K562 (cell line): ENCODE results near the gene ALCAM. TPM values are rescaled to one million over a fixed set of nuclear protein-coding genes. Genes with fewer than 3 reads are reported as not detected.

Source experiments
- CBX1 ChIP-seq: sonication (generic); IDR thresholded peaks from 2 replicates; pipeline ENCODE4 v1.6.1; 2016; ENCODE audit warnings: antibody characterized with exemption, low read depth, mild to moderate bottlenecking
- CC2D1A ChIP-seq: fragments of 450-650 bp; IDR thresholded peaks from 2 replicates; pipeline ENCODE4 v1.6.1; 2017; ENCODE audit warnings: mild to moderate bottlenecking
- DPF2 ChIP-seq: fragments of 450-650 bp; IDR thresholded peaks from 2 replicates; pipeline ENCODE4 v1.6.1; 2016
- ELK3 ChIP-seq: fragments of 450-650 bp; formaldehyde crosslinking; IDR thresholded peaks from 2 replicates; pipeline ENCODE4 v1.4.0; 2020; ENCODE audit warnings: mild to moderate bottlenecking
- HMBOX1 ChIP-seq: sonication (generic); IDR thresholded peaks from 2 replicates; pipeline ENCODE4 v1.6.1; 2016
- KLF16 ChIP-seq: IDR thresholded peaks from 2 replicates; pipeline ENCODE4 v1.6.1; 2016; ENCODE audit warnings: antibody characterized with exemption
- MTA2 ChIP-seq: fragments of 450-650 bp; IDR thresholded peaks from 2 replicates; pipeline ENCODE4 v1.6.1; 2016; ENCODE audit warnings: low read depth
- MTA3 ChIP-seq: fragments of 450-650 bp; formaldehyde crosslinking; IDR thresholded peaks from 2 replicates; pipeline ENCODE4 v1.6.1; 2017; ENCODE audit warnings: mild to moderate bottlenecking, borderline replicate concordance
- RAD21 ChIP-seq, 2 experiments: fragments of 250-450 bp in 1 of 2; fragments of 450-650 bp in 1 of 2; sonication (Bioruptor Pico) in 1 of 2; formaldehyde crosslinking in 1 of 2; IDR thresholded peaks in 1 of 2; conservative IDR thresholded peaks in 1 of 2; 2 replicates each; pipeline versions ENCODE4 v1.4.0 to v1.8.0; 2020 to 2022; ENCODE audit warnings: mild to moderate bottlenecking in 2 of 2, moderate library complexity in 1 of 2
- SAP30 ChIP-seq: fragments of 200-600 bp; sonication (generic); IDR thresholded peaks from 2 replicates; pipeline ENCODE4 v1.6.1; 2012; ENCODE audit warnings: borderline replicate concordance, low read depth, mild to moderate bottlenecking, moderate library complexity, low read length, control low read depth, inconsistent platforms; ENCODE audit not compliant: insufficient read depth, poor library complexity, severe bottlenecking
- SMAD3 ChIP-seq: fragments of 450-650 bp; formaldehyde crosslinking; conservative IDR thresholded peaks from 2 replicates; pipeline ENCODE4 v1.4.0; 2020; ENCODE audit warnings: mild to moderate bottlenecking
- SMAD4 ChIP-seq: fragments of 250-450 bp; sonication (Bioruptor Pico); conservative IDR thresholded peaks from 2 replicates; pipeline ENCODE4 v1.8.0; 2021; ENCODE audit warnings: inconsistent platforms, mild to moderate bottlenecking, moderate library complexity
- SOX6 ChIP-seq: fragments of 450-650 bp; IDR thresholded peaks from 2 replicates; pipeline ENCODE4 v1.6.1; 2014; ENCODE audit warnings: mild to moderate bottlenecking
- TEAD1 ChIP-seq, 2 experiments: fragments of 450-650 bp in 1 of 2; sonication (generic) in 1 of 2; formaldehyde crosslinking; IDR thresholded peaks; 2 replicates each; pipeline versions ENCODE4 v1.4.0 to v1.8.0; 2020 to 2022; ENCODE audit warnings: mild to moderate bottlenecking in 2 of 2, missing genetic modification reagents in 1 of 2
- TFE3 ChIP-seq: fragments of 450-650 bp; formaldehyde crosslinking; IDR thresholded peaks from 2 replicates; pipeline ENCODE4 v1.4.0; 2020; ENCODE audit warnings: mild to moderate bottlenecking, mixed read lengths
- VEZF1 ChIP-seq: fragments of 200-800 bp; sonication (Bioruptor generic); IDR thresholded peaks from 2 replicates; pipeline ENCODE4 v1.6.1; 2017; ENCODE audit warnings: missing genetic modification characterization, missing compliant biosample characterization
- ZBTB33 ChIP-seq: sonication (generic); formaldehyde crosslinking; IDR thresholded peaks from 2 replicates; pipeline ENCODE4 v1.8.1; 2023; ENCODE audit warnings: mild to moderate bottlenecking, missing genetic modification reagents
- ZNF263 ChIP-seq: sonication (generic); formaldehyde crosslinking; IDR thresholded peaks from 2 replicates; pipeline ENCODE4 v1.8.0; 2022; ENCODE audit warnings: mild to moderate bottlenecking, missing genetic modification reagents, borderline replicate concordance
- ZNF311 ChIP-seq: fragments of 250-450 bp; sonication (Bioruptor Pico); IDR thresholded peaks from 2 replicates; pipeline ENCODE4 v1.4.0; 2020; ENCODE audit warnings: mild to moderate bottlenecking, moderate library complexity
- ZNF75A ChIP-seq: fragments of 450-650 bp; formaldehyde crosslinking; IDR thresholded peaks from 2 replicates; pipeline ENCODE4 v1.4.0; 2020; ENCODE audit warnings: mild to moderate bottlenecking
- ZNF76 ChIP-seq: fragments of 250-450 bp; sonication (Bioruptor Pico); IDR thresholded peaks from 2 replicates; pipeline ENCODE4 v1.4.0; 2020; ENCODE audit warnings: mild to moderate bottlenecking, moderate library complexity, borderline replicate concordance
- polyA plus RNA-seq, 8 experiments: library from polyadenylated mRNA; depleted of rRNA in 4 of 8; stranded (reverse) in 5 of 8; unstranded in 3 of 8; fragments of >200 nt; fragmentation: Nextera tagmentation in 2 of 8; fragmentation: Illumina TruSeq in 1 of 8; extraction: Ambion mirVana in 2 of 8; extraction: Trizol in 1 of 8; gene quantifications; 2 replicates each; pipeline versions ENCODE4 v1.2.1 to v1.2.3, GENCODE V29; 2011 to 2014; ENCODE audit warnings: inconsistent platforms in 1 of 8, missing spikeins in 1 of 8
- total RNA-seq, 7 experiments: library from RNA; depleted of rRNA in 6 of 7; stranded (reverse); fragments of >200 nt in 6 of 7; fragmentation: Illumina TruSeq in 2 of 7; extraction: Trizol in 2 of 7; gene quantifications; 2 replicates each; pipeline versions ENCODE4 v1.2.1 to v1.2.3, GENCODE V29; 2011 to 2021; ENCODE audit warnings: low replicate concordance in 1 of 7

The ALCAM gene
- total and polyA plus RNA-seq, 9 of the 15 experiments (the other 6 are each of a cell fraction or from before 2014, with no cell fraction given) = 0.03 to 0.98 (median 0.14) TPM; not detected in 1

GRCh38 chr3:105614288-105615030 lies 247.8 kb downstream of the ALCAM start (continued):
- TF ChIP-seq DPF2 (peak; percentile 96), VEZF1 (peak; percentile 57), ZNF76 (CRISPR knock-in tag) (no peak), TFE3 (CRISPR knock-in tag) (0 out of 2 replicates have a peak, but pooled peaks have one; percentile 11), ZNF75A (no peak), SMAD4 (CRISPR knock-in tag) (peak; percentile 91), MTA2 (peak; percentile 98), CC2D1A (peak; percentile 88; the same call in 1 of the 2 replicates), MTA3 (peak; percentile 51; the same call in 1 of the 2 replicates), ZNF263 (CRISPR knock-in tag) (no peak), SOX6 (peak; percentile 91), ELK3 (CRISPR knock-in tag) (no peak), RAD21 (CRISPR knock-in tag; conservative IDR thresholded peaks at IDR 0.05 in 1 of 2, IDR thresholded peaks at IDR 0.05 in 1 of 2) (no peak), TEAD1 (CRISPR knock-in tag; IDR thresholded peaks at IDR 0.05) (peak; percentile 95 to 96), KLF16 (peak; percentile 94), ZBTB33 (CRISPR knock-in tag) (no peak), ZNF311 (CRISPR knock-in tag) (0 out of 2 replicates have a peak, but pooled peaks have one; percentile 40), SMAD3 (CRISPR knock-in tag) (0 out of 2 replicates have a peak, but pooled peaks have one; percentile 59), SAP30 (no peak), HMBOX1 (peak; percentile 39; the same call in 1 of the 2 replicates), CBX1 (no peak)
